Breast epithelium (tissue), 4 donors: ENCODE data around the gene PTGES2. TPM values are rescaled to one million over a fixed set of nuclear protein-coding genes. Genes with fewer than 3 reads are reported as not detected.
A peak's percentile ranks its signal among the peaks of the same experiment; 100 is the strongest.

Experiments
- DNase-seq, 2 donors: peaks; one replicate each; pipeline ENCODE4 v3.0.0-alpha.2; 2019; ENCODE audit warnings: low spot score in 2 of 2
- H3K27ac ChIP-seq, 2 donors: fragments of 200-600 bp; sonication (generic) in 1 of 2; one replicate each; pipeline ENCODE4 v1.5.1; 2016 to 2019; ENCODE audit warnings: mild to moderate bottlenecking in 1 of 2
- H3K27me3 ChIP-seq, 2 donors: fragments of 200-600 bp; sonication (generic) in 1 of 2; one replicate each; pipeline versions ENCODE4 v1.5.1 to v1.6.0; 2017 to 2019; ENCODE audit warnings: control low read depth in 1 of 2, mild to moderate bottlenecking in 1 of 2
- H3K36me3 ChIP-seq: fragments of 200-600 bp; one replicate; pipeline ENCODE4 v1.5.1; 2019
- H3K4me1 ChIP-seq, 2 donors: fragments of 200-600 bp; sonication (generic); one replicate each; pipeline ENCODE4 v1.5.1; 2016 to 2019; ENCODE audit warnings: control low read depth in 1 of 2
- H3K4me3 ChIP-seq, 3 donors: fragments of 200-600 bp; sonication (generic); 1 replicate in 2 of 3; 2 replicates in 1 of 3; pipeline ENCODE4 v1.5.1; 2016 to 2019; ENCODE audit warnings: mild to moderate bottlenecking in 3 of 3, moderate library complexity in 2 of 3
- H3K9me3 ChIP-seq, 2 donors: fragments of 200-600 bp; sonication (generic) in 1 of 2; one replicate each; pipeline ENCODE4 v1.5.1; 2016 to 2019; ENCODE audit warnings: control low read depth in 1 of 2
- CTCF ChIP-seq, 3 donors: fragments of 450-650 bp; IDR thresholded peaks; one replicate each; pipeline ENCODE4 v1.5.1; 2016 to 2017; ENCODE audit warnings: antibody characterized with exemption in 3 of 3, mild to moderate bottlenecking in 3 of 3, moderate library complexity in 3 of 3
- POLR2A ChIP-seq: fragments of 450-650 bp; IDR thresholded peaks from one replicate; pipeline ENCODE4 v1.6.1; 2016; ENCODE audit warnings: antibody characterized with exemption, mild to moderate bottlenecking, moderate library complexity
- POLR2AphosphoS5 ChIP-seq, 3 donors: sonication (generic); formaldehyde crosslinking; IDR thresholded peaks; one replicate each; pipeline ENCODE4 v1.6.1; 2017; ENCODE audit warnings: antibody characterized with exemption in 3 of 3
- intact Hi-C: fragments of 100-400 bp; cut with DNase I; formaldehyde crosslinking; loops from one replicate; pipeline ENCODE4 v1.15.1; 2023; ENCODE audit warnings: low total_unique reads
- total RNA-seq, 3 donors: library from RNA; depleted of rRNA; stranded (reverse); fragments of >200 nt; gene quantifications; one replicate each; pipeline ENCODE4 v1.1.0, GENCODE V29; 2016

Gene PTGES2
- total RNA-seq, 3 donors from 2014 or later: 35.7 to 86.9 (median 55.0) TPM

- intact Hi-C loops: no loop called here
- no peak overlapping the region for H3K27ac ChIP-seq
- no peak for DNase-seq
- H3K4me1 ChIP-seq: peaks cover 9 to 20% of the 10 kb centered on the region in 2 donors
- H3K9me3 ChIP-seq: no peaks in the 10 kb centered on the region
- H3K36me3 ChIP-seq: no peaks in the 10 kb centered on the region
- TF ChIP-seq CTCF (IDR thresholded peaks at IDR 0.05) (no peak), POLR2AphosphoS5 (IDR thresholded peaks at IDR 0.05) (no peak), POLR2A (no peak)
- no peak overlapping the region for H3K4me3 ChIP-seq
- no peaks in the 10 kb centered on the region for H3K27me3 ChIP-seq
Observed at GRCh38 chr9:128146591-128147120, 19.1 kb upstream of the PTGES2 start.

GRCh38 chr9:128145951-128146351 lies 18.4 kb upstream of the PTGES2 start:
- no peaks in the 10 kb centered on the region for H3K9me3 ChIP-seq
- H3K27ac ChIP-seq: peak overlapping the region in 1 of 2 donors; percentile 45
- no peaks in the 10 kb centered on the region for H3K36me3 ChIP-seq
- no peak overlapping the region for H3K4me3 ChIP-seq
- no peak for TF ChIP-seq CTCF (IDR thresholded peaks at IDR 0.05)
- no peak for TF ChIP-seq POLR2A
- TF ChIP-seq POLR2AphosphoS5 (IDR thresholded peaks at IDR 0.05): no peak
- no peak for DNase-seq
- intact Hi-C loops: no loop called here
- no peaks in the 10 kb centered on the region for H3K27me3 ChIP-seq
- peaks cover 9 to 20% of the 10 kb centered on the region in 2 donors for H3K4me1 ChIP-seq

GRCh38 chr9:128145536-128145935 lies 18.0 kb upstream of the PTGES2 start:
- no peaks in the 10 kb centered on the region for H3K9me3 ChIP-seq

GRCh38 chr9:128144239-128145181 lies 17.0 kb upstream of the PTGES2 start:
- H3K36me3 ChIP-seq: no peaks in the 10 kb centered on the region
- TF ChIP-seq CTCF (IDR thresholded peaks at IDR 0.05) (no peak), POLR2AphosphoS5 (IDR thresholded peaks at IDR 0.05) (no peak), POLR2A (no peak)
- no peaks in the 10 kb centered on the region for H3K27me3 ChIP-seq
- H3K4me3 ChIP-seq: no peak overlapping the region
- intact Hi-C loops: no loop called here
- no peaks in the 10 kb centered on the region for H3K9me3 ChIP-seq
- DNase-seq: no peak
- peaks cover 8 to 17% of the 10 kb centered on the region in 2 donors for H3K4me1 ChIP-seq
- peak overlapping the region in 1 of 2 donors; percentile 45 for H3K27ac ChIP-seq

More at GRCh38 chr9:128145536-128145935, 18.0 kb upstream of the PTGES2 start:
- no peak overlapping the region for H3K4me3 ChIP-seq
- H3K36me3 ChIP-seq: no peaks in the 10 kb centered on the region
- no peak for DNase-seq
- peaks cover 9 to 20% of the 10 kb centered on the region in 2 donors for H3K4me1 ChIP-seq
- peak overlapping the region; percentile 1 to 45 for H3K27ac ChIP-seq
- no peak for TF ChIP-seq POLR2A
- no peak for TF ChIP-seq POLR2AphosphoS5 (IDR thresholded peaks at IDR 0.05)
- no peak for TF ChIP-seq CTCF (IDR thresholded peaks at IDR 0.05)
- no peaks in the 10 kb centered on the region for H3K27me3 ChIP-seq
- intact Hi-C loops: no loop called here
